IMR-90 (cell line): Measurements from ENCODE around the gene GRK5. TPM values are rescaled to one million over a fixed set of nuclear protein-coding genes. Genes with fewer than 3 reads are reported as not detected.
A peak's percentile ranks its signal among the peaks of the same experiment; 100 is the strongest.

Source experiments
- ATAC-seq: fragments of 200-7000 bp; cut with Tn5 transposase; 2 replicates; pipeline ENCODE4 v1.9.1; 2020; ENCODE audit warnings: low read depth, mild to moderate bottlenecking, moderate library complexity
- BruUV-seq: library from RNA; stranded (reverse); fragments of 400-500 nt; replicated peaks from 2 replicates; lab custom pipeline; 2021; lab: Mats Ljungman, UMichigan
- CTCF ChIA-PET: fragments of 300-600 bp; formaldehyde crosslinking; extraction: SDS; loops from one replicate; lab custom pipeline; 2021; ENCODE audit warnings: antibody characterized with exemption; lab: Yijun Ruan, JAX
- POLR2A ChIA-PET: fragments of 300-600 bp; sonication (Branson Sonifier 250); formaldehyde crosslinking; loops from one replicate; lab custom pipeline; 2022; ENCODE audit warnings: antibody characterized with exemption; ENCODE audit not compliant: unreplicated experiment; lab: Charles Lee
- DNase-seq: peaks from one replicate; pipeline ENCODE4 v3.0.0; 2013
- H2AFZ ChIP-seq: replicated peaks from 2 replicates; pipeline ENCODE3; 2013; ENCODE audit warnings: low read length, mild to moderate bottlenecking; ENCODE audit not compliant: poor library complexity
- H2AK5ac ChIP-seq: 2 replicates; pipeline ENCODE4 v1.6.1; 2013; ENCODE audit warnings: low read depth, low read length, inconsistent platforms
- H2AK9ac ChIP-seq: replicated peaks from 2 replicates; pipeline ENCODE3; 2013; ENCODE audit warnings: mild to moderate bottlenecking, low read depth, low read length, moderate library complexity; ENCODE audit not compliant: poor library complexity
- H2BK120ac ChIP-seq: 2 replicates; pipeline ENCODE4 v1.6.1; 2013; ENCODE audit warnings: low read depth, low read length, inconsistent platforms
- H2BK15ac ChIP-seq: 3 replicates; pipeline ENCODE4 v1.6.1; 2013; ENCODE audit warnings: low read depth, low read length, inconsistent platforms
- H2BK20ac ChIP-seq: 2 replicates; pipeline ENCODE4 v1.6.1; 2013; ENCODE audit warnings: low read depth, mild to moderate bottlenecking, inconsistent platforms, low read length, moderate library complexity
- H2BK5ac ChIP-seq: 2 replicates; pipeline ENCODE4 v1.6.1; 2013; ENCODE audit warnings: mild to moderate bottlenecking, low read depth, low read length, inconsistent platforms; ENCODE audit not compliant: poor library complexity, severe bottlenecking
- H3K14ac ChIP-seq: replicated peaks from 2 replicates; pipeline ENCODE4 v1.6.1; 2013; ENCODE audit warnings: low read depth, low read length, inconsistent platforms
- H3K18ac ChIP-seq: 2 replicates; pipeline ENCODE4 v1.6.1; 2013; ENCODE audit warnings: low read depth, low read length, control low read depth
- H3K23ac ChIP-seq: 2 replicates; pipeline ENCODE4 v1.6.1; 2013; ENCODE audit warnings: low read depth, low read length, inconsistent platforms
- H3K27ac ChIP-seq: 2 replicates; pipeline ENCODE4 v1.5.1; 2013; ENCODE audit warnings: mild to moderate bottlenecking, control low read depth, low read length; ENCODE audit not compliant: insufficient read depth
- H3K27me3 ChIP-seq: 2 replicates; pipeline ENCODE4 v1.6.1; 2013; ENCODE audit warnings: low read length; ENCODE audit not compliant: control insufficient read depth, insufficient read depth
- H3K36me3 ChIP-seq: 2 replicates; pipeline ENCODE4 v1.6.1; 2013; ENCODE audit warnings: low read length, mixed read lengths; ENCODE audit not compliant: control insufficient read depth, insufficient read depth
- H3K4ac ChIP-seq: 2 replicates; pipeline ENCODE4 v1.6.1; 2013; ENCODE audit warnings: low read depth, low read length, inconsistent platforms
- H3K4me1 ChIP-seq: 2 replicates; pipeline ENCODE4 v1.6.1; 2013; ENCODE audit warnings: low read length, mixed read lengths; ENCODE audit not compliant: control insufficient read depth, insufficient read depth
- H3K4me2 ChIP-seq: 2 replicates; pipeline ENCODE4 v1.6.1; 2013; ENCODE audit warnings: low read depth, mild to moderate bottlenecking, control low read depth, low read length, moderate library complexity
- H3K4me3 ChIP-seq: 2 replicates; pipeline ENCODE4 v1.5.1; 2013; ENCODE audit warnings: low read depth, mild to moderate bottlenecking, control low read depth, low read length, moderate library complexity; ENCODE audit not compliant: insufficient read depth
- H3K56ac ChIP-seq: 2 replicates; pipeline ENCODE4 v1.6.1; 2013; ENCODE audit warnings: low read length, inconsistent platforms; ENCODE audit not compliant: insufficient read depth; ENCODE audit errors: extremely low read depth
- H3K79me1 ChIP-seq, 2 experiments: 2 replicates each; pipeline ENCODE4 v1.6.1; 2013; ENCODE audit warnings: low read length in 2 of 2, inconsistent platforms in 1 of 2, low read depth in 1 of 2
- H3K9ac ChIP-seq: 2 replicates; pipeline ENCODE4 v1.6.1; 2013; ENCODE audit warnings: low read depth, low read length, control low read depth
- H3K9me1 ChIP-seq: 2 replicates; pipeline ENCODE4 v1.6.1; 2013; ENCODE audit warnings: low read length, inconsistent platforms; ENCODE audit not compliant: insufficient read depth
- H3K9me3 ChIP-seq: 2 replicates; pipeline ENCODE4 v1.6.1; 2013; ENCODE audit warnings: low read length; ENCODE audit not compliant: control insufficient read depth, insufficient read depth
- H4K20me1 ChIP-seq: 2 replicates; pipeline ENCODE4 v1.6.1; 2013; ENCODE audit warnings: low read length, inconsistent platforms; ENCODE audit not compliant: insufficient read depth
- H4K5ac ChIP-seq: 2 replicates; pipeline ENCODE4 v1.6.1; 2013; ENCODE audit warnings: mild to moderate bottlenecking, low read depth, low read length, control low read depth
- H4K8ac ChIP-seq, 2 experiments: 2 replicates each; pipeline ENCODE4 v1.6.1; 2013; ENCODE audit warnings: low read depth in 2 of 2, low read length in 2 of 2, control low read depth in 1 of 2, inconsistent platforms in 1 of 2
- H4K91ac ChIP-seq: 2 replicates; pipeline ENCODE4 v1.6.1; 2013; ENCODE audit warnings: low read depth, low read length, inconsistent platforms; ENCODE audit not compliant: insufficient read depth
- CHD1 ChIP-seq: IDR thresholded peaks from 2 replicates; pipeline ENCODE4 v1.6.1; 2012; ENCODE audit warnings: low read depth, low read length, improper control_type of control experiment
- FOS ChIP-seq: fragments of 150-350 bp; IDR thresholded peaks from 2 replicates; pipeline ENCODE4 v1.6.1; 2016; ENCODE audit warnings: low read depth, low read length
- MAZ ChIP-seq: IDR thresholded peaks from 2 replicates; pipeline ENCODE4 v1.6.1; 2012; ENCODE audit warnings: low read depth, mild to moderate bottlenecking, low read length, improper control_type of control experiment, moderate library complexity, borderline replicate concordance
- NFE2L2 ChIP-seq: fragments of 150-350 bp; IDR thresholded peaks from 2 replicates; pipeline ENCODE4 v1.6.1; 2016; ENCODE audit warnings: low read depth, mild to moderate bottlenecking, low read length
- POLR2A ChIP-seq: IDR thresholded peaks from 2 replicates; pipeline ENCODE4 v1.6.1; 2012; ENCODE audit warnings: mild to moderate bottlenecking, low read depth, low read length
- RAD21 ChIP-seq: IDR thresholded peaks from 2 replicates; pipeline ENCODE4 v1.6.1; 2012; ENCODE audit warnings: low read length, improper control_type of control experiment
- RCOR1 ChIP-seq: IDR thresholded peaks from 2 replicates; pipeline ENCODE4 v1.6.1; 2012; ENCODE audit warnings: mild to moderate bottlenecking, low read length, improper control_type of control experiment; ENCODE audit not compliant: insufficient replicate concordance
- RFX5 ChIP-seq: IDR thresholded peaks from 2 replicates; pipeline ENCODE4 v1.8.0; 2012; ENCODE audit warnings: low read depth, mild to moderate bottlenecking, low read length, moderate library complexity
- SMC3 ChIP-seq: fragments of 150-350 bp; IDR thresholded peaks from 2 replicates; pipeline ENCODE4 v1.6.1; 2016; ENCODE audit warnings: low read depth, mild to moderate bottlenecking, antibody characterized with exemption, low read length, moderate library complexity
- USF2 ChIP-seq: fragments of 150-350 bp; IDR thresholded peaks from 2 replicates; pipeline ENCODE4 v1.6.1; 2017; ENCODE audit warnings: mild to moderate bottlenecking, antibody characterized with exemption, low read length, low read depth
- WGBS, 2 experiments: methylation state at CpG; one replicate each; pipeline versions ENCODE4 v1.1.5 to v1.1.7; 2013; ENCODE audit warnings: missing lambda C conversion rate in 2 of 2; ENCODE audit not compliant: insufficient read length in 1 of 2; ENCODE audit errors: extremely low coverage in 2 of 2; 5-methylcytosine and 5-hydroxymethylcytosine counted together
- dilution Hi-C: fragments of 300-500 bp; cut with HindIII; formaldehyde crosslinking; loops from one replicate; pipeline ENCODE4 v1.14.3; 2018; ENCODE audit warnings: low sequenced_read_pairs; ENCODE audit not compliant: unreplicated experiment
- in situ Hi-C: fragments of 300-500 bp; cut with MboI; formaldehyde crosslinking; loops from 3 replicates; pipeline ENCODE4 v1.14.3; 2019; ENCODE audit warnings: low sequenced_read_pairs, inconsistent platforms, mixed read lengths
- intact Hi-C: fragments of 100-400 bp; cut with micrococcal nuclease; formaldehyde crosslinking; loops from 2 replicates; pipeline ENCODE4 v1.10.0; 2022
- polyA plus RNA-seq, 3 experiments: library from polyadenylated mRNA; depleted of rRNA; stranded (reverse); fragments of >200 nt; gene quantifications; 2 replicates each; pipeline ENCODE4 v1.2.3, GENCODE V29; 2012; ENCODE audit warnings: low replicate concordance in 1 of 3
- total RNA-seq: library from RNA; depleted of rRNA; stranded (reverse); fragments of >200 nt; gene quantifications from 2 replicates; pipeline ENCODE4 v1.2.3, GENCODE V29; 2012
- TF ChIP-seq, protein P1 (sequence below): fragments of 150-350 bp; IDR thresholded peaks from 2 replicates; pipeline ENCODE4 v1.6.1; 2016; ENCODE audit warnings: low read depth, mild to moderate bottlenecking, low read length, moderate library complexity, borderline replicate concordance

GRK5 gene
- total and polyA plus RNA-seq, 2 of the 4 experiments (the other 2 are of a cell fraction): 12.9 to 16.3 TPM

DNA sequence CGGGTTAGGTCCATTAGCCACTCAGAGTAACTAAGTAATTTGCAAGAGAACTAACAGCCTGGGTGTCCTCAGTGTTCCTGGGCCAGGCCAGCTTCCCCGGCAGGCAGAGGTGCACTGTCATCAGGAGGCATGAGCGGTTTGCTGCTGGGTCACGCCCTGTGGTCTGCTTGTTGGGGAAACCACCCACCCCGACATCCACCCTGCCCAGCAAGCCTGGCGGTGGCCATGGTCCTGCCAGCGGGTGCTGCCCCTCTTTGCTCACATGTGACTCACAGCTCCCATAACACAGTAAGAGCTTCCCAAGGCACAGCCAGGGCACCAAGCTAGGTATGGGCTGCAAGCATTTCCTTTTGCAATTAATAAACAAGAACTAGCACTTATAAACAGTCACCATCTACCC is 259.3 kb downstream of the GRK5 start:
- no peak overlapping the region for H2BK20ac ChIP-seq
- H2BK15ac ChIP-seq: no peak overlapping the region
- no peaks in the 10 kb centered on the region for H4K20me1 ChIP-seq
- intact Hi-C loops: no loop called here
- H2AFZ ChIP-seq: no peak overlapping the region
- no peak overlapping the region for H4K5ac ChIP-seq
- dilution Hi-C loops: no loop called here
- no peak overlapping the region for H4K8ac ChIP-seq
- H3K36me3 ChIP-seq: no peaks in the 10 kb centered on the region
- H3K4ac ChIP-seq: no peak overlapping the region
- no peak overlapping the region for H3K18ac ChIP-seq
- CTCF ChIA-PET: interaction anchor here (1.5 kb wide), 1 partner anchor 21 kb away, joined by 6 read pairs; no protein-coding TSS in a partner anchor
- H3K14ac ChIP-seq: no peak overlapping the region
- no TSS peak for BruUV-seq
- H3K79me1 ChIP-seq: no peaks in the 10 kb centered on the region
- in situ Hi-C loops: no loop called here
- H4K91ac ChIP-seq: no peak overlapping the region
- DNase-seq (no peak), ATAC-seq (0 out of 2 replicates have a peak, but pooled peaks have one; percentile 31)
- H2AK9ac ChIP-seq: no peak overlapping the region
- no peaks in the 10 kb centered on the region for H3K9me1 ChIP-seq
- H3K4me3 ChIP-seq: no peak overlapping the region
- H3K23ac ChIP-seq: no peak overlapping the region
- H3K9me3 ChIP-seq: peaks cover 7% of the 10 kb centered on the region
- 80% methylated on average over 1 of the region's 7 CpGs; no CpG with 5 or more reads in 1 of the 2 experiments for WGBS, 2 experiments
- no peak overlapping the region for H3K27ac ChIP-seq
- H3K56ac ChIP-seq: no peak overlapping the region
- no peak overlapping the region for H3K4me2 ChIP-seq
- H3K9ac ChIP-seq: no peak overlapping the region
- no peak overlapping the region for H2AK5ac ChIP-seq
- H2BK120ac ChIP-seq: no peak overlapping the region
- POLR2A ChIA-PET: no interaction called here
- no peak overlapping the region for H2BK5ac ChIP-seq
- no peaks in the 10 kb centered on the region for H3K4me1 ChIP-seq
- TF ChIP-seq FOS (no peak), RCOR1 (no peak), USF2 (no peak), NFE2L2 (no peak), RFX5 (no peak), RAD21 (no peak), MAZ (no peak), CHD1 (no peak), POLR2A (no peak), SMC3 (no peak)
- TF ChIP-seq, protein P1, sequence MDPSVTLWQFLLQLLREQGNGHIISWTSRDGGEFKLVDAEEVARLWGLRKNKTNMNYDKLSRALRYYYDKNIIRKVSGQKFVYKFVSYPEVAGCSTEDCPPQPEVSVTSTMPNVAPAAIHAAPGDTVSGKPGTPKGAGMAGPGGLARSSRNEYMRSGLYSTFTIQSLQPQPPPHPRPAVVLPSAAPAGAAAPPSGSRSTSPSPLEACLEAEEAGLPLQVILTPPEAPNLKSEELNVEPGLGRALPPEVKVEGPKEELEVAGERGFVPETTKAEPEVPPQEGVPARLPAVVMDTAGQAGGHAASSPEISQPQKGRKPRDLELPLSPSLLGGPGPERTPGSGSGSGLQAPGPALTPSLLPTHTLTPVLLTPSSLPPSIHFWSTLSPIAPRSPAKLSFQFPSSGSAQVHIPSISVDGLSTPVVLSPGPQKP: no peak
- H3K27me3 ChIP-seq: peaks cover 22% of the 10 kb centered on the region
